GM12878 (cell line): ENCODE results near the gene ZNF668. TPM values are rescaled to one million over a fixed set of nuclear protein-coding genes. Genes with fewer than 3 reads are reported as not detected.

Source experiments
- ATAC-seq: fragments of 200-7000 bp; cut with Tn5 transposase; 3 replicates; pipeline ENCODE4 v1.9.1; 2020; ENCODE audit warnings: mild to moderate bottlenecking, moderate library complexity
- BruUV-seq: library from RNA; stranded (reverse); fragments of 400-500 nt; replicated peaks from 2 replicates; lab custom pipeline; 2021; lab: Mats Ljungman, UMichigan
- CTCF ChIA-PET: fragments of 300-600 bp; sonication (Branson Sonifier 250); formaldehyde crosslinking; extraction: SDS; loops from one replicate; lab custom pipeline; 2021; ENCODE audit warnings: inconsistent platforms; lab: Yijun Ruan, JAX
- POLR2A ChIA-PET: fragments of 350-600 bp; formaldehyde crosslinking; extraction: SDS; loops from one replicate; lab custom pipeline; 2021; ENCODE audit warnings: inconsistent platforms; lab: Charles Lee
- RAD21 ChIA-PET: fragments of 300-600 bp; sonication (Branson Sonifier 250); formaldehyde crosslinking; loops from one replicate; lab custom pipeline; 2023; ENCODE audit warnings: antibody characterized with exemption; ENCODE audit not compliant: unreplicated experiment; lab: Charles Lee
- SMC1A ChIA-PET: fragments of 300-600 bp; sonication (Branson Sonifier 250); formaldehyde crosslinking; loops from one replicate; lab custom pipeline; 2023; ENCODE audit not compliant: unreplicated experiment, uncharacterized antibody; lab: Charles Lee
- DNase-seq: peaks from one replicate; pipeline ENCODE4 v3.0.0-alpha.2; 2011; ENCODE audit warnings: low read depth, low spot score
- FAIRE-seq: peaks from 3 replicates; lab custom pipeline; 2011; peaks lifted over from hg19 to GRCh38; lab: Jason Lieb, UNC
- H2AFZ ChIP-seq: 2 replicates; pipeline ENCODE4 v1.6.0; 2011; ENCODE audit warnings: low read depth, low read length, control low read depth; ENCODE audit not compliant: control insufficient read depth
- H3K27ac ChIP-seq: 2 replicates; pipeline ENCODE4 v1.5.1; 2011; ENCODE audit warnings: control low read depth; ENCODE audit not compliant: control insufficient read depth, insufficient read depth
- H3K27me3 ChIP-seq, 2 experiments: replicated peaks in 1 of 2; 2 replicates each; pipeline versions ENCODE4 v1.6.0 to v1.6.1; 2011; ENCODE audit warnings: low read length in 1 of 2; ENCODE audit not compliant: control insufficient read depth in 2 of 2, insufficient read depth in 2 of 2
- H3K36me3 ChIP-seq, 2 experiments: 2 replicates each; pipeline ENCODE4 v1.5.1; 2011; ENCODE audit warnings: low read length in 1 of 2; ENCODE audit not compliant: control insufficient read depth in 2 of 2, insufficient read depth in 2 of 2
- H3K4me1 ChIP-seq: 2 replicates; pipeline ENCODE4 v1.6.1; 2011; ENCODE audit warnings: mild to moderate bottlenecking, low read length, moderate library complexity, mixed read lengths; ENCODE audit not compliant: control insufficient read depth, insufficient read depth
- H3K4me2 ChIP-seq: 2 replicates; pipeline ENCODE4 v1.6.0; 2011; ENCODE audit warnings: control low read depth; ENCODE audit not compliant: control insufficient read depth, insufficient read depth
- H3K4me3 ChIP-seq: fragments of 200-600 bp; sonication (generic); 2 replicates; pipeline ENCODE4 v1.5.1; 2016
- H3K79me2 ChIP-seq: 2 replicates; pipeline ENCODE4 v1.6.0; 2011; ENCODE audit warnings: low read length; ENCODE audit not compliant: control insufficient read depth, insufficient read depth
- H3K9ac ChIP-seq: 2 replicates; pipeline ENCODE4 v1.8.0; 2011; ENCODE audit warnings: low read length, control low read depth, mixed read lengths; ENCODE audit not compliant: control insufficient read depth, insufficient read depth
- H3K9me3 ChIP-seq: replicated peaks from 3 replicates; pipeline ENCODE4 v1.5.1; 2011; ENCODE audit warnings: mild to moderate bottlenecking, low read length; ENCODE audit not compliant: control insufficient read depth, insufficient read depth
- H4K20me1 ChIP-seq: 2 replicates; pipeline ENCODE4 v1.6.0; 2011; ENCODE audit not compliant: control insufficient read depth, insufficient read depth
- BCL11A ChIP-seq: IDR thresholded peaks from 2 replicates; pipeline ENCODE4 v1.6.1; 2011; ENCODE audit warnings: low read depth, low read length
- E2F4 ChIP-seq: IDR thresholded peaks from 2 replicates; pipeline ENCODE4 v1.6.1; 2012; ENCODE audit warnings: low read depth, low read length, improper control_type of control experiment
- EED ChIP-seq: sonication (generic); IDR thresholded peaks from 2 replicates; pipeline ENCODE4 v1.6.1; 2016; ENCODE audit warnings: antibody characterized with exemption, low read depth
- FOXK2 ChIP-seq: fragments of 450-650 bp; IDR thresholded peaks from 2 replicates; pipeline ENCODE4 v1.6.1; 2017; ENCODE audit warnings: mild to moderate bottlenecking, moderate library complexity
- IRF4 ChIP-seq: IDR thresholded peaks from 2 replicates; pipeline ENCODE4 v1.6.1; 2011; ENCODE audit warnings: low read depth, low read length
- JUNB ChIP-seq: IDR thresholded peaks from 2 replicates; pipeline ENCODE4 v1.6.1; 2016; ENCODE audit warnings: antibody characterized with exemption, mild to moderate bottlenecking
- MXI1 ChIP-seq: fragments of 150-350 bp; IDR thresholded peaks from 2 replicates; pipeline ENCODE4 v1.6.1; 2011; ENCODE audit warnings: low read depth, mild to moderate bottlenecking, inconsistent platforms, low read length, improper control_type of control experiment
- NR2F1 ChIP-seq: fragments of 450-650 bp; conservative IDR thresholded peaks from 2 replicates; pipeline ENCODE4 v1.6.1; 2017; ENCODE audit warnings: mild to moderate bottlenecking
- NRF1 ChIP-seq: conservative IDR thresholded peaks from 2 replicates; pipeline ENCODE4 v1.6.1; 2011; ENCODE audit warnings: mild to moderate bottlenecking, low read depth, low read length, improper control_type of control experiment
- PAX8 ChIP-seq: fragments of 450-650 bp; IDR thresholded peaks from 2 replicates; pipeline ENCODE4 v1.6.1; 2017; ENCODE audit warnings: mild to moderate bottlenecking, moderate library complexity
- TCF3 ChIP-seq: IDR thresholded peaks from 2 replicates; pipeline ENCODE4 v1.6.1; 2012; ENCODE audit warnings: low read depth, mild to moderate bottlenecking, low read length, borderline replicate concordance; ENCODE audit not compliant: insufficient read depth
- USF2 ChIP-seq: IDR thresholded peaks from 2 replicates; pipeline ENCODE4 v1.6.1; 2011; ENCODE audit warnings: low read depth, low read length, improper control_type of control experiment, borderline replicate concordance
- ZBED1 ChIP-seq: IDR thresholded peaks from 2 replicates; pipeline ENCODE4 v1.6.1; 2016; ENCODE audit warnings: borderline replicate concordance
- ZNF24 ChIP-seq: fragments of 450-650 bp; IDR thresholded peaks from 2 replicates; pipeline ENCODE4 v1.6.1; 2017; ENCODE audit warnings: antibody characterized with exemption, mild to moderate bottlenecking
- WGBS: methylation state at CpG from one replicate; pipeline ENCODE4 v1.1.6; 2016; ENCODE audit warnings: low lambda C conversion rate; ENCODE audit not compliant: insufficient replicate concordance, insufficient coverage; ENCODE audit errors: missing lambda C conversion rate; 5-methylcytosine and 5-hydroxymethylcytosine counted together
- in situ Hi-C: fragments of 300-500 bp; cut with MboI; formaldehyde crosslinking; loops from 9 replicates; pipeline ENCODE4 v1.14.3; 2018; ENCODE audit warnings: mixed read lengths
- intact Hi-C: fragments of 100-400 bp; cut with micrococcal nuclease; formaldehyde crosslinking; loops from one replicate; pipeline ENCODE4 v1.14.2; 2022; ENCODE audit not compliant: unreplicated experiment
- polyA plus RNA-seq, 11 experiments: library from polyadenylated mRNA; depleted of rRNA in 4 of 11; unstranded in 6 of 11; stranded (reverse) in 5 of 11; fragments of >200 nt; fragmentation: Nextera tagmentation in 4 of 11; fragmentation: Illumina TruSeq in 1 of 11; extraction: Ambion mirVana in 4 of 11; extraction: Trizol in 1 of 11; gene quantifications; 1 replicate in 1 of 11; 2 replicates in 10 of 11; pipeline versions ENCODE4 v1.2.1 to v1.2.3, GENCODE V29; 2011 to 2016; ENCODE audit warnings: inconsistent platforms in 2 of 11, missing spikeins in 2 of 11, low read depth in 1 of 11
- total RNA-seq, 4 experiments: library from RNA; depleted of rRNA in 3 of 4; stranded (reverse); fragments of >200 nt in 3 of 4; fragmentation: Illumina TruSeq in 1 of 4; extraction: Trizol in 1 of 4; gene quantifications; 2 replicates each; pipeline versions ENCODE4 v1.2.1 to v1.2.3, GENCODE V29; 2013 to 2021

The ZNF668 gene
- total and polyA plus RNA-seq, 10 of the 15 experiments (the other 5 are each of a cell fraction or from before 2014, with no cell fraction given) = 0.05 to 20.7 (median 10.0) TPM; not detected in 1

GRCh38 chr16:31042866-31043265, 31.2 kb downstream of the ZNF668 start:
- Histone ChIP-seq H3K27ac (no peak overlapping the region), H3K9me3 (no peaks in the 10 kb centered on the region), H3K4me2 (no peak overlapping the region), H3K36me3 (peaks cover 1 to 12% of the 10 kb centered on the region in 2 experiments; a peak in 3 of 4 replicates), H2AFZ (no peak overlapping the region), H4K20me1 (no peaks in the 10 kb centered on the region), H3K79me2 (no peaks in the 10 kb centered on the region), H3K9ac (no peak overlapping the region), H3K4me1 (no peaks in the 10 kb centered on the region), H3K27me3 (no peaks in the 10 kb centered on the region), H3K4me3 (no peak overlapping the region)
- CTCF ChIA-PET = interaction anchor here (1.2 kb wide), 1 partner anchor 56 kb away, joined by 3 read pairs; no protein-coding TSS in a partner anchor
- 98% methylated on average over 10 of the region's 10 CpGs for WGBS
- no TSS peak for BruUV-seq
- ATAC-seq = no peak
- TF ChIP-seq EED (no peak), BCL11A (no peak), PAX8 (no peak), MXI1 (no peak), NR2F1 (no peak), ZBED1 (no peak), JUNB (no peak), FOXK2 (no peak), NRF1 (no peak), TCF3 (no peak), ZNF24 (no peak), IRF4 (no peak), USF2 (no peak), E2F4 (no peak)
- RAD21 ChIA-PET = no interaction called here
- in situ Hi-C loops = no loop called here
- SMC1A ChIA-PET = no interaction called here
- POLR2A ChIA-PET = no interaction called here
- no peak for DNase-seq
- intact Hi-C loops = no loop called here
- no peak for FAIRE-seq
